ENCODE data around the gene MUC16.

DNA sequence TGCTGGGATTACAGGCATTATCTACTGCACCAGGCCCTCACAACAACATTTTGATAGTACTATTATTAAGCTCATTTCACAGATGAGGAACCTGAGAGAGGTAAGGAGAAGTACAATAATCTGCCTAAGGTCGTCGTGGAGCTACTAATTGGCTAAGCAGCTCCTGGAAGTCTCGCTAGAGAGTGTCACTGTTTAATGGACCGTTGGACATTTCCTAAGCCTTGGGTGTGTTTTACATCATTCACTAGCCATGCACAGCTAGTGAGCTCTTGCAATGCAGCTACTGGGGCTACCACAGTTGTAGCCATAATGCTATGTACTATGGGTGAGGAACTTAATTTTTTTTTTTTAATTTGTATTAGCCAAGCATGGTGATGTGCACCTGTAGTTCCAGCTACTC is 42.7 kb upstream of the MUC16 start:
- no peak for TF ChIP-seq TAF1 (IDR thresholded peaks at IDR 0.05; ENCODE audit: borderline replicate concordance, insufficient read depth, low read length)
- TF ChIP-seq POLR2AphosphoS5 (IDR thresholded peaks at IDR 0.05; ENCODE audit: low read depth, low read length) = no peak
- TF ChIP-seq, protein P1, sequence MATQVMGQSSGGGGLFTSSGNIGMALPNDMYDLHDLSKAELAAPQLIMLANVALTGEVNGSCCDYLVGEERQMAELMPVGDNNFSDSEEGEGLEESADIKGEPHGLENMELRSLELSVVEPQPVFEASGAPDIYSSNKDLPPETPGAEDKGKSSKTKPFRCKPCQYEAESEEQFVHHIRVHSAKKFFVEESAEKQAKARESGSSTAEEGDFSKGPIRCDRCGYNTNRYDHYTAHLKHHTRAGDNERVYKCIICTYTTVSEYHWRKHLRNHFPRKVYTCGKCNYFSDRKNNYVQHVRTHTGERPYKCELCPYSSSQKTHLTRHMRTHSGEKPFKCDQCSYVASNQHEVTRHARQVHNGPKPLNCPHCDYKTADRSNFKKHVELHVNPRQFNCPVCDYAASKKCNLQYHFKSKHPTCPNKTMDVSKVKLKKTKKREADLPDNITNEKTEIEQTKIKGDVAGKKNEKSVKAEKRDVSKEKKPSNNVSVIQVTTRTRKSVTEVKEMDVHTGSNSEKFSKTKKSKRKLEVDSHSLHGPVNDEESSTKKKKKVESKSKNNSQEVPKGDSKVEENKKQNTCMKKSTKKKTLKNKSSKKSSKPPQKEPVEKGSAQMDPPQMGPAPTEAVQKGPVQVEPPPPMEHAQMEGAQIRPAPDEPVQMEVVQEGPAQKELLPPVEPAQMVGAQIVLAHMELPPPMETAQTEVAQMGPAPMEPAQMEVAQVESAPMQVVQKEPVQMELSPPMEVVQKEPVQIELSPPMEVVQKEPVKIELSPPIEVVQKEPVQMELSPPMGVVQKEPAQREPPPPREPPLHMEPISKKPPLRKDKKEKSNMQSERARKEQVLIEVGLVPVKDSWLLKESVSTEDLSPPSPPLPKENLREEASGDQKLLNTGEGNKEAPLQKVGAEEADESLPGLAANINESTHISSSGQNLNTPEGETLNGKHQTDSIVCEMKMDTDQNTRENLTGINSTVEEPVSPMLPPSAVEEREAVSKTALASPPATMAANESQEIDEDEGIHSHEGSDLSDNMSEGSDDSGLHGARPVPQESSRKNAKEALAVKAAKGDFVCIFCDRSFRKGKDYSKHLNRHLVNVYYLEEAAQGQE (IDR thresholded peaks at IDR 0.05; ENCODE audit: insufficient read depth in 1 of 2, low read depth in 2 of 2, low read length in 2 of 2) = no peak
- no peak for TF ChIP-seq SIN3A (IDR thresholded peaks at IDR 0.05; ENCODE audit: borderline replicate concordance, insufficient read depth, low read length)
- TF ChIP-seq FOXP2 (optimal IDR thresholded peaks at IDR 0.05; ENCODE audit: borderline replicate concordance, extremely low read depth, extremely low read length, insufficient read depth) = no peak
